ENCODE measurements around the gene CACHD1. TPM values are rescaled to one million over a fixed set of nuclear protein-coding genes. Genes with fewer than 3 reads are reported as not detected.

The CACHD1 gene
- total RNA-seq, 2 experiments from 2014 or later, result 0.47 to 0.48 TPM

DNA sequence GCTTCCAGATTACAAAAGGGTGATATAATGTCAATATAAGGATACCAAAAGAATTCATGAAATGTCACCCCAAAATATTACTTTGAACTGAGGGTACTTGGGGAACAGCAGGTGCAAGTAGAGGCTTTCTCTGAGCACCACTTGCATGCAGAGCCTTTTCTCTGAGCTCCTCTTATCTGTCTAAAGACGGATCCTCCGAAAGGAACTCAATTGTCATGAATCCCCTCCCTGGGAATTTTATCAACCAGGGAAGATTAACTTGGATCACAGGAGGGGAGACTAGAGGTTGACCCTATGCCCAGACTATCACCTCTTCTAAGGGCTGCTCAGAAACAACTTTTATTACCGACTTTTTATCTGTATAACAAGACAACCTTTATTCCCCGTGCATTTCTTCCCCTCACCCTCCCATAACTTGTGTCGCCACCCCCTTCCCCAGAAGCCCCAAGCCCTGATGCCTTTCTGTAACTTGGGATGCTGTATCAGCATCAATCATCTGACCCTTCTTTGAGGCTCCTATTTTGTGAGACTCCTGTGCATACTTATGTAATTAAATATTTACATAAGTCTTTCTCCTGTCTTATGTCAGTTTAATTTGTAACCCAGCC lies 94.1 kb downstream of the CACHD1 start:
- H3K27me3 Mint-ChIP-seq, result peaks cover 5% of the 10 kb centered on the region
- H3K4me3 Mint-ChIP-seq, result no peak overlapping the region
- ChIA-PET CTCF (no interaction called here), POLR2A (no interaction called here)
- H3K4me1 Mint-ChIP-seq, result no peaks in the 10 kb centered on the region
- no peaks in the 10 kb centered on the region for H3K36me3 Mint-ChIP-seq (ENCODE audit: low read depth)
- no peak for DNase-seq
- H3K27ac Mint-ChIP-seq, result no peak overlapping the region
- H3K9me3 Mint-ChIP-seq, result peaks cover 2% of the 10 kb centered on the region

GRCh38 chr1:64564891-64565290 lies 95.0 kb downstream of the CACHD1 start:
- no peak overlapping the region for H3K4me3 Mint-ChIP-seq

GRCh38 chr1:64567426-64568170 lies 97.7 kb downstream of the CACHD1 start:
- H3K4me1 Mint-ChIP-seq, result no peaks in the 10 kb centered on the region
- DNase-seq, result no peak
- no peak overlapping the region for H3K27ac Mint-ChIP-seq
- H3K36me3 Mint-ChIP-seq (ENCODE audit: low read depth), result no peaks in the 10 kb centered on the region
- no peaks in the 10 kb centered on the region for H3K9me3 Mint-ChIP-seq
- no peak overlapping the region for H3K4me3 Mint-ChIP-seq
- no peaks in the 10 kb centered on the region for H3K27me3 Mint-ChIP-seq
- ChIA-PET POLR2A (no interaction called here), CTCF (no interaction called here)

More at GRCh38 chr1:64564891-64565290, 95.0 kb downstream of the CACHD1 start:
- ChIA-PET CTCF (interaction anchor here (1.4 kb wide), 1 partner anchor 14 kb away, joined by 3 read pairs; no protein-coding TSS in a partner anchor), POLR2A (no interaction called here)
- no peaks in the 10 kb centered on the region for H3K36me3 Mint-ChIP-seq (ENCODE audit: low read depth)
- H3K27ac Mint-ChIP-seq, result no peak overlapping the region
- DNase-seq, result no peak
- H3K9me3 Mint-ChIP-seq, result peaks cover 2% of the 10 kb centered on the region
- no peaks in the 10 kb centered on the region for H3K27me3 Mint-ChIP-seq
- H3K4me1 Mint-ChIP-seq, result no peaks in the 10 kb centered on the region

GRCh38 chr1:64568171-64568450 lies 98.2 kb downstream of the CACHD1 start:
- Mint-ChIP-seq H3K27me3 (no peaks in the 10 kb centered on the region), H3K4me3 (no peak overlapping the region), H3K27ac (no peak overlapping the region), H3K4me1 (no peaks in the 10 kb centered on the region), H3K36me3 (ENCODE audit: low read depth) (no peaks in the 10 kb centered on the region), H3K9me3 (no peaks in the 10 kb centered on the region)
- POLR2A ChIA-PET, result no interaction called here
- no peak for DNase-seq
- CTCF ChIA-PET, result no interaction called here

DNA sequence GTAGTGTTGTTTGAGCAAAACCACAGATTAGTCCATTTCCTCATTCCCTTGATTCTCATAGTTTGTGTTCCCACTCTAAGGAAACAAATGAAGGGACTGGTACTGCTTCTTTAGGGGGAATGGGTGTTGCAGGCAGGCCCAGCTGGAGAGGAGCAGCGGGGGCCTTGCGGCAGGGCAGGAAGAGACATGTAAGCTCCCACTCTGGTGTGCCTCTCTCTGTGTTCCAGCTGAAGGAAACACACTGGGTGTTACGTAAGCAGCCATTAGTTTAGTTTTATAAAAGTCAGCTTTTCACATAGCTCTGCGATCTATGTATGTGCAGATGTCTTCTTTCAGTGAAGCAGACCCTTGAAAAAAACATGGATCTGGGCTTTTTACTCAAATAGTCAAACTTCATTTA lies 99.5 kb downstream of the CACHD1 start:
- no peaks in the 10 kb centered on the region for H3K4me1 Mint-ChIP-seq
- no peak overlapping the region for H3K27ac Mint-ChIP-seq
- H3K27me3 Mint-ChIP-seq, result no peaks in the 10 kb centered on the region
- H3K36me3 Mint-ChIP-seq (ENCODE audit: low read depth), result no peaks in the 10 kb centered on the region
- no peak overlapping the region for H3K4me3 Mint-ChIP-seq
- H3K9me3 Mint-ChIP-seq, result no peaks in the 10 kb centered on the region
- ChIA-PET POLR2A (no interaction called here), CTCF (no interaction called here)
- DNase-seq, result no peak

DNA sequence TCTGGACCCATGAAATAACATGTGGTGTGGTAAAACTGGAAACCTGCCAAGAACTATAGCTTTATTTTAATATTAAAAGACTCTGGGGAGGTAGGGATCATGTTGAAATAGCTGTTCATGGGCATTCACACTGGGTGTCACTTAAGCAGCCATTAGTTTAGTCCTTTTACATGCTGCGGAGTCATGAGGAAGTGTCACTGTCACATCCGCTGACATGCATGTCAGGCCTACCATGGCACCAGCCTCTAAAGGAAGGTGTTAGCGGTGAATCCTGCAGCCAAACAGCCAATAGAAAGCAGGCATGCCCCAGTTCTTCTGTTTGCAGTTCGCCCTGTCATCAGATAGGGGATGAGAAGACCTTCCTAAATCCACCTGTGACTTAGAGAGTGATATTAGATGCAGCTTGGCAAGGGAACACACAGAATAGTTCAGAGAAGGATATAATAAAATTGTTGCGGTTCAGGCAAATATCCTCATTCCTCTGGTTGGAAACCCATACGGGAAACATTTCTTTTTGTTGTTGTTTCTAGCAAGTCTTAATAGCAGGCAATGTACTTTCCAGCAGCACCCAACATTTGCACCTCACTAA lies 100.4 kb downstream of the CACHD1 start:
- Mint-ChIP-seq H3K27ac (no peak overlapping the region), H3K9me3 (no peaks in the 10 kb centered on the region), H3K4me1 (no peaks in the 10 kb centered on the region), H3K27me3 (no peaks in the 10 kb centered on the region), H3K4me3 (no peak overlapping the region), H3K36me3 (ENCODE audit: low read depth) (no peaks in the 10 kb centered on the region)
- CTCF ChIA-PET, result no interaction called here
- no peak for DNase-seq
- POLR2A ChIA-PET, result interaction anchor here (0.7 kb wide), 1 partner anchor 160 kb away, joined by 4 read pairs; no protein-coding TSS in a partner anchor

GRCh38 chr1:64572222-64572900 lies 102.4 kb downstream of the CACHD1 start:
- ChIA-PET POLR2A (no interaction called here), CTCF (no interaction called here)
- Mint-ChIP-seq H3K9me3 (no peaks in the 10 kb centered on the region), H3K27ac (no peak overlapping the region), H3K4me3 (no peak overlapping the region), H3K27me3 (no peaks in the 10 kb centered on the region), H3K4me1 (no peaks in the 10 kb centered on the region), H3K36me3 (ENCODE audit: low read depth) (no peaks in the 10 kb centered on the region)
- no peak for DNase-seq

GRCh38 chr1:64574301-64574700 lies 104.4 kb downstream of the CACHD1 start:
- H3K27me3 Mint-ChIP-seq, result no peaks in the 10 kb centered on the region
- no peak overlapping the region for H3K4me3 Mint-ChIP-seq
- no peaks in the 10 kb centered on the region for H3K36me3 Mint-ChIP-seq (ENCODE audit: low read depth)
- ChIA-PET CTCF (interaction anchor here (1.0 to 1.3 kb wide), 3 partner anchors 11 to 18 kb away, joined by 3 read pairs; no protein-coding TSS in a partner anchor), POLR2A (no interaction called here)
- H3K4me1 Mint-ChIP-seq, result no peaks in the 10 kb centered on the region
- H3K27ac Mint-ChIP-seq, result no peak overlapping the region
- no peaks in the 10 kb centered on the region for H3K9me3 Mint-ChIP-seq
- DNase-seq, result no peak

- no peak for DNase-seq
- Mint-ChIP-seq H3K4me1 (no peaks in the 10 kb centered on the region), H3K27ac (no peak overlapping the region), H3K4me3 (no peak overlapping the region), H3K36me3 (ENCODE audit: low read depth) (no peaks in the 10 kb centered on the region), H3K27me3 (no peaks in the 10 kb centered on the region), H3K9me3 (no peaks in the 10 kb centered on the region)
- ChIA-PET POLR2A (no interaction called here), CTCF (interaction anchor here (0.6 to 1.0 kb wide), 2 partner anchors 22 to 164 kb away, joined by 3 read pairs; no protein-coding TSS in a partner anchor)
These were observed 106.2 kb downstream of the CACHD1 start for GRCh38 chr1:64575881-64576676.

DNA sequence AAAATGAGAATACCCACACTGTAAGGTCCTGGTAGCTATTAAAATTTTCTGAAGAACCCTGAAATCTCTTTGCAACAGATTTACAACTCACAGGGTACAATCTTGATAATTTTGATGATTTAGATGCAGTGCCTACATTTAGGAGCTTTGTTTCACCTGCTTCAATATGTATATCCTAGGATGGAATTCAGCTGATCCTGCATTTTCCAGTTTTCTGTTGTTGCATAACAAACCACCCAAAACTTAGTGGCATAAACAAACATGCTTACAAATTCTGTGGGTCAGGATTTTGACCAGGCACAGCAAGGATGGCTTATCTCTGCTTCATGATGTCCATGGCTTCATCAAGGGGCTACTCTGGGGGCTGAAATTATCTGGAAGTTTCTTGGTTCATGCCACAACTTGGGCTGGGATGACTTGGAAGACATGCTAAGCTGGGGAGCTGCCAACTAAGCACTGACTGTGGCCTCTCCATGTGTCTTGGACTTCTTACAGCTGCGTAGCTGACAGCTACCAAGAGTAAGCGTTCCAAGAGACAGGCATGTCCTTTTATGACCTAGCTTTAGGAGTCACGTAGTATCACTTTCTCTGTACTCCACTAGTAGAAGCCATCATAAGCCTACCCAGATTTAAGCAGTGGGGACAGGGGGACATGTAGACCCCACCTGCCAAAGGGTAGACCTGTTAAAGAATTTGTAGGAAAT lies 108.5 kb downstream of the CACHD1 start:
- no peaks in the 10 kb centered on the region for H3K4me1 Mint-ChIP-seq

GRCh38 chr1:64579767-64580166 lies 109.8 kb downstream of the CACHD1 start:
- no peak overlapping the region for H3K27ac Mint-ChIP-seq
- DNase-seq, result no peak
- CTCF ChIA-PET, result no interaction called here

More for the DNA sequence above, 108.5 kb downstream of the CACHD1 start:
- Mint-ChIP-seq H3K27me3 (no peaks in the 10 kb centered on the region), H3K36me3 (ENCODE audit: low read depth) (no peaks in the 10 kb centered on the region), H3K4me3 (no peak overlapping the region), H3K27ac (no peak overlapping the region), H3K9me3 (no peaks in the 10 kb centered on the region)
- ChIA-PET CTCF (interaction anchor here (1.0 kb wide), 1 partner anchor 13 kb away, joined by 3 read pairs; no protein-coding TSS in a partner anchor), POLR2A (no interaction called here)
- DNase-seq, result no peak

DNA sequence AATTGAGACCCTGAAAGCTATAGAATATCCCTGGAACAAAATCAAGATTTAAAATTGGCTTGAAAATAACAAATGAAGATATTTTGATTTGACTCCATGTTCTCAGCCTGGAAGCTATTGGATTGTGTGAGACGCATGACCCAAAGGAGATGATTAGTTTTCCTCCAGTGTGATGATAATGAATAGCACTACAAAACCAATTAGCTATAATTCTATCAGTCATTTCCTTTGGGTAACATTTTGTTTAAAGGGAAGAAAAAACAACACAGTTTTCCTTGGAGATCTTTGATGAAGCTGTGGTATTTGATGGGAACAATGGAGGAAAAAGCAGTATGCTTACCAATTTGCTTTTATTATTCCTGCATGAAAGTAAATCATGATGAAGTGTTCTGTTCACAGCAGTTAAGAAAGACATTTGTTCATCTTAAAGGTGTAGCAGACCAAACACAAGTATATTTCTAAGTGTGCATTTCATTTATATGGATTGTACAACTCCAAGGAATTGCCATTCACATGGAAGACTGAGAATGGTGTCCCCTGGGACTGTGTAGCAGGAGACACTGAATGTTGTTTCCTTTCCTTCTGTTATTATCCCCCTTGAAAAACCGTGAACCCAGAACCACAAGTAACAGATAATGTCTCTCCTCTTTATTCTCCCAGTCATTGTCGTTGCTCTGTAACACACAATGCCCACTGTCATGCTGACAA lies 111.4 kb downstream of the CACHD1 start:
- Mint-ChIP-seq H3K9me3 (no peaks in the 10 kb centered on the region), H3K27me3 (no peaks in the 10 kb centered on the region), H3K27ac (no peak overlapping the region), H3K36me3 (ENCODE audit: low read depth) (no peaks in the 10 kb centered on the region), H3K4me1 (peaks cover 5% of the 10 kb centered on the region), H3K4me3 (no peak overlapping the region)
- ChIA-PET CTCF (no interaction called here), POLR2A (interaction anchor here (0.5 kb wide), 1 partner anchor 40 kb away, joined by 3 read pairs; no protein-coding TSS in a partner anchor)
- no peak for DNase-seq

More at GRCh38 chr1:64579767-64580166, 109.8 kb downstream of the CACHD1 start:
- no peaks in the 10 kb centered on the region for H3K27me3 Mint-ChIP-seq
- no peaks in the 10 kb centered on the region for H3K4me1 Mint-ChIP-seq
- H3K4me3 Mint-ChIP-seq, result no peak overlapping the region
- no peaks in the 10 kb centered on the region for H3K9me3 Mint-ChIP-seq
- POLR2A ChIA-PET, result no interaction called here
- no peaks in the 10 kb centered on the region for H3K36me3 Mint-ChIP-seq (ENCODE audit: low read depth)

All from activated CD4-positive, alpha-beta T cell treated with anti-CD3 and anti-CD28 coated beads, Interleukin-2, amount 10 ng/mL, durations not matched to agents 7 days and 5 days (primary cell).